Endothelial cell of umbilical vein (primary cell): ENCODE measurements around the gene RELN. TPM values are rescaled to one million over a fixed set of nuclear protein-coding genes. Genes with fewer than 3 reads are reported as not detected.

Source experiments
- BruUV-seq: library from RNA; stranded (reverse); fragments of 400-500 nt; replicated peaks from 2 replicates; lab custom pipeline; 2021; lab: Mats Ljungman, UMichigan
- CTCF ChIA-PET: fragments of 300-600, 350-600 bp; sonication (Branson Sonifier 250); formaldehyde crosslinking; loops from one replicate; lab custom pipeline; 2021; ENCODE audit warnings: antibody characterized with exemption, inconsistent platforms; lab: Charles Lee
- POLR2A ChIA-PET: fragments of 300-600, 350-600 bp; sonication (Branson Sonifier 250); formaldehyde crosslinking; loops from one replicate; lab custom pipeline; 2021; ENCODE audit warnings: antibody characterized with exemption, inconsistent platforms; lab: Charles Lee
- DNase-seq: peaks from one replicate; pipeline ENCODE4 v3.0.0-alpha.2; 2011; ENCODE audit warnings: low read depth, low spot score
- FAIRE-seq: peaks from 2 replicates; lab custom pipeline; 2011; peaks lifted over from hg19 to GRCh38; lab: Jason Lieb, UNC
- H2AFZ ChIP-seq: 2 replicates; pipeline ENCODE4 v1.6.0; 2012; ENCODE audit warnings: low read depth, low read length, control low read depth, inconsistent platforms
- H3K27ac ChIP-seq: 2 replicates; pipeline ENCODE4 v1.5.1; 2011; ENCODE audit warnings: low read depth, mild to moderate bottlenecking, control low read depth, low read length, moderate library complexity; ENCODE audit not compliant: insufficient read depth
- H3K27me3 ChIP-seq, 2 experiments: 2 replicates each; pipeline versions ENCODE4 v1.6.0 to v1.6.1; 2011; ENCODE audit warnings: low read length in 2 of 2, mixed read lengths in 1 of 2; ENCODE audit not compliant: control insufficient read depth in 2 of 2, insufficient read depth in 2 of 2
- H3K36me3 ChIP-seq, 2 experiments: 2 replicates in 1 of 2; 3 replicates in 1 of 2; pipeline ENCODE4 v1.5.1; 2011; ENCODE audit warnings: low read length in 2 of 2, mild to moderate bottlenecking in 1 of 2, moderate library complexity in 1 of 2; ENCODE audit not compliant: control insufficient read depth in 2 of 2, insufficient read depth in 2 of 2; ENCODE audit errors: extremely low read depth in 1 of 2
- H3K4me1 ChIP-seq: 3 replicates; pipeline ENCODE4 v1.5.1; 2011; ENCODE audit warnings: mild to moderate bottlenecking, low read length; ENCODE audit not compliant: control insufficient read depth, insufficient read depth; ENCODE audit errors: extremely low read depth
- H3K4me2 ChIP-seq: 2 replicates; pipeline ENCODE4 v1.6.1; 2011; ENCODE audit warnings: low read length, control low read depth, mixed read lengths; ENCODE audit not compliant: insufficient read depth
- H3K4me3 ChIP-seq, 3 experiments: fragments of 200-600 bp in 1 of 3; sonication (generic), shearing (Covaris generic) in 1 of 3; replicated peaks in 1 of 3; 2 replicates each; pipeline ENCODE4 v1.5.1; 2011 to 2016; ENCODE audit warnings: control low read depth in 3 of 3, low read length in 3 of 3, mild to moderate bottlenecking in 2 of 3, inconsistent platforms in 1 of 3, low read depth in 1 of 3, moderate library complexity in 1 of 3; ENCODE audit not compliant: insufficient read depth in 1 of 3
- H3K79me2 ChIP-seq: 2 replicates; pipeline ENCODE4 v1.6.0; 2012; ENCODE audit warnings: low read length, inconsistent platforms; ENCODE audit not compliant: control insufficient read depth, insufficient read depth
- H3K9ac ChIP-seq: replicated peaks from 2 replicates; pipeline ENCODE3; 2011; ENCODE audit warnings: low read length, control low read depth; ENCODE audit not compliant: insufficient read depth; ENCODE audit errors: extremely low read depth
- H3K9me1 ChIP-seq: replicated peaks from 3 replicates; pipeline ENCODE4 v1.6.0; 2011; ENCODE audit warnings: mild to moderate bottlenecking, low read length; ENCODE audit not compliant: control insufficient read depth, insufficient read depth; ENCODE audit errors: extremely low read depth
- H3K9me3 ChIP-seq: replicated peaks from 2 replicates; pipeline ENCODE4 v1.5.1; 2012; ENCODE audit warnings: low read length, inconsistent platforms; ENCODE audit not compliant: control insufficient read depth, insufficient read depth
- H4K20me1 ChIP-seq: replicated peaks from 2 replicates; pipeline ENCODE3; 2011; ENCODE audit warnings: mild to moderate bottlenecking, low read length; ENCODE audit not compliant: control insufficient read depth, insufficient read depth; ENCODE audit errors: extremely low read depth
- EZH2 ChIP-seq: IDR thresholded peaks from 2 replicates; pipeline ENCODE4 v1.6.1; 2012; ENCODE audit warnings: borderline replicate concordance, low read depth, mild to moderate bottlenecking, moderate library complexity, low read length, inconsistent platforms; ENCODE audit not compliant: severe bottlenecking
- FOS ChIP-seq: IDR thresholded peaks from 2 replicates; pipeline ENCODE4 v1.6.1; 2011; ENCODE audit warnings: mild to moderate bottlenecking, low read length, moderate library complexity, borderline replicate concordance; ENCODE audit not compliant: insufficient read depth
- GATA2 ChIP-seq: IDR thresholded peaks from 2 replicates; pipeline ENCODE4 v1.7.0; 2011; ENCODE audit warnings: low read depth, mild to moderate bottlenecking, moderate library complexity, mixed read lengths, low read length; ENCODE audit not compliant: insufficient read length, insufficient read depth
- JUN ChIP-seq: IDR thresholded peaks from 2 replicates; pipeline ENCODE4 v1.6.1; 2011; ENCODE audit warnings: borderline replicate concordance, low read depth; ENCODE audit not compliant: insufficient read length, insufficient read depth
- MYC ChIP-seq: IDR thresholded peaks from one replicate; pipeline ENCODE4 v1.6.1; 2011; ENCODE audit warnings: mild to moderate bottlenecking, low read depth, low read length
- POLR2A ChIP-seq: IDR thresholded peaks from 2 replicates; pipeline ENCODE4 v1.6.1; 2012; ENCODE audit warnings: low read depth, mild to moderate bottlenecking, control low read depth, low read length
- POLR2AphosphoS5 ChIP-seq: IDR thresholded peaks from 2 replicates; pipeline ENCODE4 v1.6.1; 2012; ENCODE audit warnings: low read depth, mild to moderate bottlenecking, control low read depth, low read length, moderate library complexity; ENCODE audit not compliant: insufficient read depth
- dilution Hi-C: fragments of 300-500 bp; cut with MboI; formaldehyde crosslinking; loops from one replicate; pipeline ENCODE4 v1.15.0; 2019; ENCODE audit warnings: low sequenced_read_pairs; ENCODE audit not compliant: extremely low pct_ligation_motif_present
- intact Hi-C: fragments of 100-400 bp; cut with micrococcal nuclease; formaldehyde crosslinking; loops from one replicate; pipeline ENCODE4 v1.10.0; 2022
- polyA plus RNA-seq, 4 experiments: library from polyadenylated mRNA; depleted of rRNA in 3 of 4; stranded (reverse) in 3 of 4; unstranded in 1 of 4; fragments of >200 nt; gene quantifications; 2 replicates each; pipeline versions ENCODE4 v1.2.1 to v1.2.3, GENCODE V29; 2011 to 2012; ENCODE audit warnings: missing spikeins in 1 of 4
- total RNA-seq: library from RNA; stranded (reverse); gene quantifications from 2 replicates; pipeline ENCODE4 v1.2.3, GENCODE V29; 2021
- TF ChIP-seq, protein P1 (sequence below), 2 donors: IDR thresholded peaks; 1 replicate in 1 of 2; 2 replicates in 1 of 2; pipeline ENCODE4 v1.5.1; 2011; ENCODE audit warnings: low read length in 2 of 2, mild to moderate bottlenecking in 2 of 2, moderate library complexity in 2 of 2, control low read depth in 1 of 2, inconsistent platforms in 1 of 2, low read depth in 1 of 2; ENCODE audit not compliant: insufficient read depth in 1 of 2; ENCODE audit errors: extremely low read depth in 1 of 2
- TF ChIP-seq, protein P2 (sequence below): IDR thresholded peaks from 2 replicates; pipeline ENCODE4 v1.6.1; 2011; ENCODE audit not compliant: insufficient read depth, insufficient read length

The RELN gene
- total and polyA plus RNA-seq, 2 donors (not counting 3 experiments of a cell fraction or from before 2014, with no cell fraction given), result 0.15 to 0.22 TPM

DNA sequence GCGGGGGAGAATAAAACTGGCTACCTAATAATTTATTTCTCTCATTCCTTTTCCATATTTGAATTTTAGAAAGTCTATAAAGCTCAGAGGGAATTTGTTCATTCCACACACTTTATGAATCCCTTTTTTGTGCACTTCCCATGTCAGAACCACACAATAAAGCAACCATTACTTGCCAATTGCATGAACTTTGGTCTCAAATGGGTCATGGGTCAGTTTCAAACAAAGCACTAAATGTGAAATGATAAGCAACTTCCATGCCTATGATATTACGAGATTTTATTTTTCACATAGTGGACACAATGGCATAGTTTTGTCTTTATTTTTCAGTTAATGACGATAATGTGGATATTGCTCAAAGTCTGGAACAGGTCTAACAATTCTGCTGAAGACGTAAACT, 18.6 kb upstream of the RELN start:
- H3K4me1 ChIP-seq, result peaks cover 4% of the 10 kb centered on the region
- DNase-seq, result no peak
- FAIRE-seq, result no peak
- ChIA-PET CTCF (no interaction called here), POLR2A (no interaction called here)
- no peak overlapping the region for H2AFZ ChIP-seq
- H3K79me2 ChIP-seq, result no peaks in the 10 kb centered on the region
- TF ChIP-seq POLR2A (no peak), FOS (no peak), MYC (no peak), POLR2AphosphoS5 (no peak), EZH2 (no peak)
- TF ChIP-seq, protein P1, sequence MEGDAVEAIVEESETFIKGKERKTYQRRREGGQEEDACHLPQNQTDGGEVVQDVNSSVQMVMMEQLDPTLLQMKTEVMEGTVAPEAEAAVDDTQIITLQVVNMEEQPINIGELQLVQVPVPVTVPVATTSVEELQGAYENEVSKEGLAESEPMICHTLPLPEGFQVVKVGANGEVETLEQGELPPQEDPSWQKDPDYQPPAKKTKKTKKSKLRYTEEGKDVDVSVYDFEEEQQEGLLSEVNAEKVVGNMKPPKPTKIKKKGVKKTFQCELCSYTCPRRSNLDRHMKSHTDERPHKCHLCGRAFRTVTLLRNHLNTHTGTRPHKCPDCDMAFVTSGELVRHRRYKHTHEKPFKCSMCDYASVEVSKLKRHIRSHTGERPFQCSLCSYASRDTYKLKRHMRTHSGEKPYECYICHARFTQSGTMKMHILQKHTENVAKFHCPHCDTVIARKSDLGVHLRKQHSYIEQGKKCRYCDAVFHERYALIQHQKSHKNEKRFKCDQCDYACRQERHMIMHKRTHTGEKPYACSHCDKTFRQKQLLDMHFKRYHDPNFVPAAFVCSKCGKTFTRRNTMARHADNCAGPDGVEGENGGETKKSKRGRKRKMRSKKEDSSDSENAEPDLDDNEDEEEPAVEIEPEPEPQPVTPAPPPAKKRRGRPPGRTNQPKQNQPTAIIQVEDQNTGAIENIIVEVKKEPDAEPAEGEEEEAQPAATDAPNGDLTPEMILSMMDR (IDR thresholded peaks at IDR 0.05; ENCODE audit: extremely low read depth in 1 of 2, insufficient read depth in 1 of 2, low read depth in 1 of 2, low read length in 2 of 2), result no peak
- H3K9me1 ChIP-seq, result peaks cover 2% of the 10 kb centered on the region
- H3K27ac ChIP-seq, result no peak overlapping the region
- no TSS peak for BruUV-seq
- dilution Hi-C loops (no loop called here), intact Hi-C loops (no loop called here)
- no peak overlapping the region for H3K4me2 ChIP-seq
- H3K9ac ChIP-seq, result no peak overlapping the region
- no peaks in the 10 kb centered on the region for H3K27me3 ChIP-seq
- H4K20me1 ChIP-seq, result no peaks in the 10 kb centered on the region
- H3K4me3 ChIP-seq, result no peak overlapping the region
- no peaks in the 10 kb centered on the region for H3K36me3 ChIP-seq
- H3K9me3 ChIP-seq, result no peaks in the 10 kb centered on the region

DNA sequence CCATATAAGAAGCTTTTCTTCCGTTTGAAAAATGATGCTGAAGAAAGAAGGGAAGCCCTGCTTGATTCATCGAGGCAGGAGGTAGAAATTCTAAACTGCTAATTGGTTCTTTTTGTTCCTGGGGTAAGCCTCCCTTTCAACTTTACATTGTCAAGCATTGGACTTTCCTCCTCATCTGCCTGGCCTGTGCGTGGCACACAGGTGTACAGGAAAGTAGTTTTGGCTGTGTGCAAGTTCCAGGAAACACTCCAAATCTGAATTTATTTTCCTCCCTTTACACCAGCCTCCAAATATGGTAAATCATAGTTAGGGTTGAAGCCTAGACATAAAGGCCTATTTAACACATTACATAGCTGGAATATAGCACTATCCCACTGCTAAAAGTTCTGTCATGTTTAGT, 18.2 kb upstream of the RELN start:
- no peaks in the 10 kb centered on the region for H4K20me1 ChIP-seq
- H3K4me2 ChIP-seq, result no peak overlapping the region
- H3K4me3 ChIP-seq, result no peak overlapping the region
- no peak for DNase-seq
- H3K27me3 ChIP-seq, result no peaks in the 10 kb centered on the region
- H3K4me1 ChIP-seq, result peaks cover 4% of the 10 kb centered on the region
- peaks cover 2% of the 10 kb centered on the region for H3K9me1 ChIP-seq
- H3K9ac ChIP-seq, result no peak overlapping the region
- intact Hi-C loops (no loop called here), dilution Hi-C loops (no loop called here)
- FAIRE-seq, result no peak
- H3K36me3 ChIP-seq, result no peaks in the 10 kb centered on the region
- no peak overlapping the region for H2AFZ ChIP-seq
- H3K9me3 ChIP-seq, result no peaks in the 10 kb centered on the region
- H3K79me2 ChIP-seq, result no peaks in the 10 kb centered on the region
- POLR2A ChIA-PET, result no interaction called here
- TF ChIP-seq, protein P2, sequence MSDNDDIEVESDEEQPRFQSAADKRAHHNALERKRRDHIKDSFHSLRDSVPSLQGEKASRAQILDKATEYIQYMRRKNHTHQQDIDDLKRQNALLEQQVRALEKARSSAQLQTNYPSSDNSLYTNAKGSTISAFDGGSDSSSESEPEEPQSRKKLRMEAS, result no peak
- TF ChIP-seq FOS (no peak), POLR2AphosphoS5 (no peak), EZH2 (no peak), JUN (no peak), GATA2 (no peak), MYC (no peak), POLR2A (no peak)
- TF ChIP-seq, protein P1 (IDR thresholded peaks at IDR 0.05; ENCODE audit: extremely low read depth in 1 of 2, insufficient read depth in 1 of 2, low read depth in 1 of 2, low read length in 2 of 2), result no peak
- CTCF ChIA-PET, result no interaction called here
- no TSS peak for BruUV-seq
- no peak overlapping the region for H3K27ac ChIP-seq
